NCI-H1105 treated with DMSO at 0.1 percent for 48 hours (cell line): ENCODE measurements around the gene EGLN1.
"Not testable (repeated sequence)": the region's sequence is repeated elsewhere in the genome, so short reads cannot be mapped to it uniquely, and the experiment has no call there.

ENCODE experiments used
- DNase-seq: peaks from one replicate; lab custom pipeline; 2025; lab: John Stamatoyannopoulos, UW

The EGLN1 gene

GRCh38 chr1:231421971-231422797, at the start of gene EGLN1:
Gene EGLN1 (minus strand): TSS chr1:231422287. CDS start chr1:231421888, 399 bp downstream.
- DNase-seq: peak; percentile 77

- not testable (repeated sequence) for DNase-seq
Observed at GRCh38 chr1:231471500-231471899, 49.4 kb upstream of the EGLN1 start.

GRCh38 chr1:231471027-231471426, 48.9 kb upstream of the EGLN1 start:
- DNase-seq: not testable (repeated sequence)

- no peak for DNase-seq
Observed at GRCh38 chr1:231467986-231468385, 45.9 kb upstream of the EGLN1 start.

DNA sequence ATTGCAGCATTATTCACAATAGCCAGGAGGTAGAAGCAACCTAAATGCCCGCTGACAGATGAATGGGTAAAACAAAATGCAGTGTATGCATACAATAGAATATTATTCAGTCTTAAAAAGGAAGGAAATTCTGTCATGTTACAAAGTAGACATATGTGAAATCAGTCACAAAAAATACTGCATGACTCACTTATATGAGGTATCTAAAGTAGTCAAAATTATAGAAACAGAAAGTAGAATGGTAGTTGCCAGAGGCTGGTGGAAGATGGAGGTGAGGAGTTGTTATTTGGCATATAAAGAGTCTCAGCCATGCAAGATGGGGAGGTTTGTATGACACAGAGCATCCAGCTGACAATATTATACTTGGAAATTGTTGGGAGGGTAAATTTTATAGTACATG, 43.0 kb upstream of the EGLN1 start:
- DNase-seq: no peak

- no peak for DNase-seq
Observed at GRCh38 chr1:231463541-231463940, 41.5 kb upstream of the EGLN1 start.

DNA sequence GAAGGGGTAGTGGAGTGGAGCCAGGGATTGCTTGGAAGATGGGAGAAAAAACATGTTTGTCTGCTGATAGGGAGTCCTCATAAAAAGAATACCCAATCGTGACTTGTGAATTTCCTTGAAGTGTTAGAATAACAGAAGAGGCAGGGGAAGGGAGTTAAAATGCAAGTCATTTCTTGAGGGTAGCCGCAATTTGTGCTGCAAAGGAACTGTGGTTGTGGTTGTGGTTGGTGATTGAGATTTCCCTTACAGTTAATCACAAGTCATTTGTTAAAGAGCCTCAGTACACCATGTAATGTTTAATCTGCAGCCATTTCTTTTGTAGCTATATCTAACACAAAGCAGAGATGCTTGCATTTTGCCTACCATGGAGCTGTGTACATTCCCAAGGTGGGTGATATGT, 38.5 kb upstream of the EGLN1 start:
- DNase-seq: no peak

- not testable (repeated sequence) for DNase-seq
Observed at GRCh38 chr1:231459438-231459837, 37.4 kb upstream of the EGLN1 start.

DNA sequence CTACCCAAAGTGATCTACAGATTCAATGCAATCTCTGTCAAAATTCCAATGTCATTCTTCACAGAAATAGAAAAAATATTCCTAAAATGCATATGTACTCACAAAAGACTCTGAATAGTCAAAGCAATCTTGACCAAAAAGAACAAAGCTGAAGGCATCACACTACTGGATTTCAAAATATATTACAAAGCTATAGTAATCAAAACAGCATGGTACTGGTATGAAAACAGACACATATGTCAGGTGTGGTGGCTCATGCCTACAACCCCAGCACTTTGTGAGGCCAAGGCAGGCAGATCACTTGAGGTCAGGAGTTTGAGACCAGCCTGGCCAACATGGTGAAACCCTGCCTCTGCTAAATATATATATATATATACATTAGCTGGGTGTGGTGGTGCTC, 35.9 kb upstream of the EGLN1 start:
- not testable (repeated sequence) for DNase-seq

DNA sequence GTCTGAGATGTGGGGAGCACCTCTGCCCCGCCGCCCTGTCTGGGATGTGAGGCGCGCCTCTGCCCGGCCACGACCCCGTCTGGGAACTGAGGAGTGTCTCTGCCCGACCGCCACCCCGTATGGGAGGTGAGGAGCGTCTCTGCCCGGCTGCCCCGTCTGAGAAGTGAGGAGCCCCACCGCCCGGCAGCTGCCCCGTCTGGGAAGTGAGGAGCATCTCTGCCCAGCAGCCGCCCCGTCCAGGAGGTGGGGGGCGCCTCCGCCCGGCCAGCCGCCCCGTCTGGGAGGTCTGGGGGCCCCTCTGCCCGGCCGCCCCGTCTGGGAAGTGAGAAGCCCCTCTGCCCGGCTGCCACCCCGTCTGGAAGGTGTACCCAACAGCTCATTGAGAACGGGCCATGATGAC, 32.0 kb upstream of the EGLN1 start:
- DNase-seq: not testable (repeated sequence)

DNA sequence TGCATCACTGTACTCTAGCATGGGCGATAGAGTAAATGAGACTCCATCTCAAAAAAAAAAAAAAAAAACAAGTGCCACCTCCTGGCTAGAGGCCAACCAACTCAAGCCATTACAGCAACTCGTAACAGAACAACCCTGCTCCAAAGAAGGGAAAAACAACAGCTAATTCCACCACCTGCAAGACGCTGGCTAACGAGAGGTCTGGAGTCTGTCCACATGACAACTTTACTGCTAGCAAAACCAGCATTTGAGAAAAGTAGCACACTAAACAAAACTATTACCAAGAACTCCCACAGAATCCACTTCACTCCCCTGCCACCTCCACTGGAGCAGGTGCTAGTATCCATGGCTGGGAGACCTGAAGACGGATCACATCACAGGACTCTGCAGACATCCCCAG, 24.1 kb upstream of the EGLN1 start:
- DNase-seq: no peak

DNA sequence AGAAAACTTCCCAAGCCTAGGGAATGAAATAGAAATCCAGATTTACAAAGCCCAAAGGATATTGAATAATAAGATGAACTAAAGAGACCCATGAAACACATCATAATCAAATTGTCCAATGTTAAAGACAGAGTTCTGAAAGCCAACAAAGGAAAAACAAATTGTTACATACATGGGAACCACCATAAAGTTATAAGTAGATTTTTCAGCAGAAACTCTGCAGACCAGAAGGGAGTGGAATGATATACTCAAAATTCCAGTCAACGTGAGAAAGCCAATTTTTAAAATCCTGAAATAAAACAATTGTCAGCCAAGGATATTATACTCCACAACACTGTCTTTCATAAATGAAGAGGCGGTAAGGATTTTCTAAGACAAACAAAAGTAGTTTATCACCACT, 22.0 kb upstream of the EGLN1 start:
- DNase-seq: no peak

DNA sequence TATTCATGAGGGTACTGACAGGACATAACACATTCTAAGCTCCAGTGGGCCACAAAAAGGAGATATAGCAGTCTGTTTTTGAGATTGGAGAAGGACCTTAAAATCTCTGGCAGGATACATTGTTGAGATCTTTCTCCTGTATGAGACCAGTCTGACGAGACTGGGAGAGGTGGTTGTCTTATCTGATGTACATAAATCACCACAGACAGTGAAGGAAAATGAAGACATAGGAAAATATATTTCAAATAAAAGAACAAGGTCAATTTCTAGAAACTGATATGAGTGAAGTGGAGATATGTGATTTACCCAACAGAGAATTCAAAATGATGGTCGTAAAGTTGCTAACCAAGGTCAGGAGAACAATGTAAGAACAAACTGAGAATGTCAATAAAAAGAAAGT, 21.3 kb upstream of the EGLN1 start:
- no peak for DNase-seq

- DNase-seq: no peak
Observed at GRCh38 chr1:231442735-231443134, 20.6 kb upstream of the EGLN1 start.

DNA sequence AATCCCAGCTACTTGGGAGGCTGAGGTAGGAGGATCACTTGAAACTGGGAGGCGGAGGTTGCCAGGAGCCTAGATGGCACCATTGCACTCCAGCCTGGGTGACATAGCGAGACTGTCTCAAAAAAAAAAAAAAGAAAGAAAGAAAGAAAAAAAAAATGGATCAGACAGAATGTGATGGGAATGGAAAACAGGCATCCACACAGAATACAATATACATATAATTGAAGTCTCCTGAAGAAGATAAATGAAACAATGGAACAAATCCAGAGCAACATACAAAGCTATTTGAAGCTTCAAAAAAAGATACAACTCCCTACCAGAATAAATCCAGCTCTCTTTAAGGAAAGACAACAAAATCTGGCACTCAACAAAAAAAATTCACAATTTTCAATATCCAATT, 10.9 kb upstream of the EGLN1 start:
- no peak for DNase-seq

DNA sequence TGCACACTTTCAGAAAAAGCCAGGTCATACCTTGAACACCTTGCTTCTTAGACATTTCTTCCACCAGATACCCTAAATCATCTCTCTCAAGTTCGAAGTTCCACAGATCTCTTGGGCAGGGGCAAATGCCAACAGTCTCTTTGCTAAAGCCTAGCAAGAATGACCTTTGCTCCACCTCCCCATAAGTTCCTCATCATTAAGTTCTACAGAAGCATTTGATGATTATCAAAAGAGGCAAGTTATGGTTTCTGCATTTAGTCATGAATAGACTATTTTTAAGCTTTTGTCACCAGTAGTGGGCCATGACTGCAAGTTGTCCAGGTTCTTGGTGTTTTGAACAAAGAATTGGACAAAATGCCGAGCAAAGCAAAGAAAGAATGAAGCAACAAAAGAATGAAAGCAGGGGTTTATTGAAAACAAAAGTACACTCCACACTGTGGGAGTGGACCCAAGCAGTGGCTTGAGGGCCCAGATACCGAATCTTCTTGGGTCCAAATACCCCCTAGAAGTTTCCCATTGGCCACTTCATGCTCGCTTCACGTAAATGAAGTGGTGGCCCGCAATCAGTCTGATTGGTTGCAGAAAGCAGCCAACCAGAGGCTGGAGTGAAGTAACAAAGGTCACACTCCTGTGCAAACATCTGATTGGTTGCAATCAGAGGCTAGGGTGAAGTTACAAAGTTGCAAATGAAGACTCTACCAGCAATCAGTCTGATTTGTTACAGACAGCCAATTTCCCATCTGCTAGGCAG, 9.8 kb upstream of the EGLN1 start:
- no peak for DNase-seq

- DNase-seq: not testable (repeated sequence)
Observed at GRCh38 chr1:231430678-231431352, 8.7 kb upstream of the EGLN1 start.

DNA sequence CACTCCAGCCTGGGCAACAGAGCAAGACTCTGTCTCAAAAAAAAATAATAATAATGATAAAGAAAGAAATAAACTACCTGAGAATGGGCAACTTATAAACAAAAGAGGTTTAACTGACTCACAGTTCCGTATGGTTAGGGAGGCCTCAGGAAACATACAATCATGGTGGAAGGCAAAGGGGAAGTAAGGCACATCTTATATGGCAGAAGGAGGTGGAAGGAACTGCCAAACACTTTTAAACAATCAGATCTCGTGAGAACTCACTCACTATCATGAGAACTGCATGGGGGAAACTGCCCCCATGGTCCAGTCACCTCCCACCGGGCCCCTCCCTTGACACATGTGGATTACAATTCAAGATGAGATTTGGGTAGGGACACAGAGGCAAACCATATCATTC, 6.3 kb upstream of the EGLN1 start:
- no peak for DNase-seq

GRCh38 chr1:231424950-231425805, 3.1 kb upstream of the EGLN1 start:
- no peak for DNase-seq

DNA sequence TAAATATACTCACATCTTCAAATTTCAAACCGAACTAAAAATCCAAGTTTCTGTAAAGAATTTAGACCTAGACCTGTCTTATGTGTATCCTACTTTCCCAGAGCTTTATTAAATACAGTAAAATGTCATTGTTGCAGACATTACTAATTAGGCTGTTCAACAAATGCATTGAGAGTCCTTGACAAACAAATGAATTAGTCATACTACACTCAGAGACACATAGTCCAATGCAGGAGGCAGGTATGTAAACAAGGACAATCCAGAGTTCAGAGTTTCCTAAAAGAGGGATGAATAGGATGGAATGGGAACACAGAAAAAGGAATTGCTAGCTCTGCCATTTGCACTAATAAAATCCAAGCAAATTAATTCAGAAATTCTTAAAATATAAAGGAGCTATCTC, 1.6 kb upstream of the EGLN1 start:
- peak; percentile 25 for DNase-seq

GRCh38 chr1:231422798-231423309, 767 bp upstream of the EGLN1 start:
- no peak for DNase-seq

DNA sequence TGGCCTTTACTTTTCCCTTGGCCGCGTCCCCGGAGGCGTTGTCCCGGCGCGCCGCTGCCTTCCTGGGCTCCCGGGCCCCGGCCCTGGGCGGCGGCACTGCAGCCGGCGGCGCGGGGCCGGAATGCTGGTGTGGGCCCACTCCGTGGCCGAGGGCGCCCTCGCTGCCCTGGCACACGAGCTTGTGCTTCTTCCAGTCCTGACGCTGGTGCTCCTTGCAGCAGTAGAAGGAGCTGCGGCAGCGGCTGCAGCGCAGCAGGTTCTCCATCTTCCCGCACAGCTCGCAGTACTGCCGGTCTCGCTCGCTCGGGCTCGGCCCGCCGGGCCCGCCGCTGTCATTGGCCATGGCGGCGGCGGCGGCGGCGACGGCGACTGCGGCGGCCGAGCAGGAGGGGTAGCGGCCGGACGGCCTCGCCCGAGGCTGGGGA, 529 bp downstream of the EGLN1 start:
- DNase-seq: no peak
